SU-DHL-6 (cell line): ENCODE results near the gene PLIN5.

ENCODE experiments used
- H2AFZ ChIP-seq: fragments of 200-600 bp; sonication (generic); 2 replicates; pipeline ENCODE4 v1.6.1; 2014; ENCODE audit warnings: low read depth, mild to moderate bottlenecking, moderate library complexity, mixed read lengths, antibody characterized with exemption, low read length; ENCODE audit not compliant: severe bottlenecking
- H3F3A ChIP-seq: fragments of 200-600 bp; shearing (Covaris generic); 2 replicates; pipeline ENCODE4 v1.6.0; 2016; ENCODE audit warnings: antibody characterized with exemption, mild to moderate bottlenecking; ENCODE audit not compliant: insufficient read depth
- H3K27ac ChIP-seq: fragments of 200-600 bp; sonication (generic); 2 replicates; pipeline ENCODE4 v1.5.1; 2016; ENCODE audit warnings: low read depth, mild to moderate bottlenecking, low read length, moderate library complexity, mixed read lengths
- H3K27me3 ChIP-seq: fragments of 200-600 bp; sonication (generic), shearing (Covaris generic); 2 replicates; pipeline ENCODE4 v1.6.0; 2014; ENCODE audit warnings: mild to moderate bottlenecking, low read length
- H3K36me3 ChIP-seq: fragments of 200-600 bp; sonication (generic); 2 replicates; pipeline ENCODE4 v1.6.1; 2014; ENCODE audit warnings: mild to moderate bottlenecking, low read length, mixed read lengths
- H3K4me2 ChIP-seq: fragments of 300-600, 200-600 bp; shearing (Covaris generic), sonication (generic); 2 replicates; pipeline ENCODE4 v1.6.0; 2014; ENCODE audit warnings: low read length, low read depth, mild to moderate bottlenecking; ENCODE audit not compliant: poor library complexity, severe bottlenecking
- H3K4me3 ChIP-seq: fragments of 200-600 bp; sonication (generic); 2 replicates; pipeline ENCODE4 v1.5.1; 2014; ENCODE audit warnings: antibody characterized with exemption, low read length, mild to moderate bottlenecking, mixed read lengths; ENCODE audit not compliant: insufficient read depth, poor library complexity, severe bottlenecking
- H3K79me2 ChIP-seq: fragments of 200-600 bp; sonication (generic); 2 replicates; pipeline ENCODE4 v1.6.1; 2014; ENCODE audit warnings: mild to moderate bottlenecking, low read length, moderate library complexity; ENCODE audit not compliant: insufficient read depth
- H3K9ac ChIP-seq: fragments of 200-600 bp; sonication (generic); 2 replicates; pipeline ENCODE4 v1.7.0; 2014; ENCODE audit warnings: mild to moderate bottlenecking, low read length
- H3K9me2 ChIP-seq: fragments of 200-600 bp; sonication (generic); replicated peaks from 2 replicates; pipeline ENCODE4 v1.6.1; 2014; ENCODE audit warnings: low read length; ENCODE audit not compliant: insufficient read depth
- H3K9me3 ChIP-seq: fragments of 200-600 bp; sonication (generic); 2 replicates; pipeline ENCODE4 v1.6.1; 2014; ENCODE audit warnings: low read length, mixed read lengths; ENCODE audit not compliant: insufficient read depth
- H4K20me1 ChIP-seq: fragments of 200-600 bp; sonication (generic); 2 replicates; pipeline ENCODE4 v1.6.1; 2014; ENCODE audit warnings: low read depth, mild to moderate bottlenecking, antibody characterized with exemption, low read length, moderate library complexity, mixed read lengths
- EZH2phosphoT487 ChIP-seq: fragments of 200-600 bp; sonication (generic), shearing (Covaris generic); conservative IDR thresholded peaks from 2 replicates; pipeline ENCODE4 v1.6.1; 2018; ENCODE audit warnings: mild to moderate bottlenecking, antibody characterized with exemption, low read length, moderate library complexity, mixed read lengths
- TF ChIP-seq, protein P1 (sequence below): fragments of 200-600 bp; sonication (generic); IDR thresholded peaks from one replicate; pipeline ENCODE4 v1.5.1; 2017; ENCODE audit warnings: antibody characterized with exemption, mild to moderate bottlenecking, low read length, moderate library complexity; ENCODE audit not compliant: insufficient read depth, poor library complexity, severe bottlenecking

The PLIN5 gene

DNA sequence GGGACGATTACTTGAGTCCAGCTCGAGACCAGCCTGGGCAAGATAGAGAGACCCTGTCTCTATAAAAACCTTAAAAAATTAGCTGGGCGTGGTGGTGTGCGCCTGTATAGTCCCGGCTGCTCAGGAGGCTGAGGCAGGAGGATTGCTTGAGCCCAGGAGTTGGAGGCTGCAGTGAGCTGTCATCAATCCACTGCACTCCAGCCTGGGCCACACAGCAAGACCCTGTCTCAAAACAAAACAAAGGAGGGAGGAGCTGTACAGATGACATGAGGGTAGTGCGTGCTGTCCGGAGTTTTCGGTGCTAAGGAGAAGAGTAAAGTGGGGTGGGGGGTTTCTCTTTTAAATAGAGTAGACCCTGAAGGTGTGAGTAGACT, 40.3 kb downstream of the PLIN5 start:
- no peaks in the 10 kb centered on the region for H3K36me3 ChIP-seq

DNA sequence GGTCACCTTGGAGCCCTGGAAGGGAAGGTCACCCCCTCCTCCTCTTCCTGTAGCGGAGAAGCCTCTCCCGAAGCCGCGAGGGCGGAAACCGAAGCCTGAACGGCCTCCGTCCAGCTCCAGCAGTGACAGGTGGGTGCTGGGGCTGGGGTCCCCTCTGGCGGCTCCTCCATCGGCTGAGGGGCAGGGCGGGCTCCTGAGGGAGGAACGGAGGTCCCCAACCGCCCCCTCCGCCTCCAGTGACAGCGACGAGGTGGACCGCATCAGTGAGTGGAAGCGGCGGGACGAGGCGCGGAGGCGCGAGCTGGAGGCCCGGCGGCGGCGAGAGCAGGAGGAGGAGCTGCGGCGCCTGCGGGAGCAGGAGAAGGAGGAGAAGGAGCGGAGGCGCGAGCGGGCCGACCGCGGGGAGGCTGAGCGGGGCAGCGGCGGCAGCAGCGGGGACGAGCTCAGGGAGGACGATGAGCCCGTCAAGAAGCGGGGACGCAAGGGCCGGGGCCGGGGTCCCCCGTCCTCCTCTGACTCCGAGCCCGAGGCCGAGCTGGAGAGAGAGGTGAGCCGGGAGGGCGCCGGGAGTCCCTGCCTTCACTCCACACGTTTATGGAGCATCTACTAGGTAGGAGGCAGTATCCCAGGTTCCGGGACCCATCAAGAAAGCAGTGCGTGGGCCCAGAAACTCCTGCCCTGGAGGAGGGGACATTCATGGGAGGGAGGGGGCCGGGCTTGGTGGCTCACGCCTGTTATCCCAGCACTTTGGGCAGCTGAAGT, 40.9 kb downstream of the PLIN5 start:
- Histone ChIP-seq H4K20me1 (no peaks in the 10 kb centered on the region), H2AFZ (no peak overlapping the region), H3K9me3 (no peaks in the 10 kb centered on the region), H3K79me2 (no peaks in the 10 kb centered on the region), H3K36me3 (no peaks in the 10 kb centered on the region), H3K4me3 (no peak overlapping the region), H3K9ac (no peak overlapping the region), H3K4me2 (no peak overlapping the region), H3K27ac (no peak overlapping the region), H3K27me3 (no peaks in the 10 kb centered on the region), H3K9me2 (no peaks in the 10 kb centered on the region), H3F3A (no peaks in the 10 kb centered on the region)
- TF ChIP-seq EZH2phosphoT487, result no peak

More for the DNA sequence above, 40.3 kb downstream of the PLIN5 start:
- no peak overlapping the region for H2AFZ ChIP-seq
- H3K79me2 ChIP-seq, result no peaks in the 10 kb centered on the region
- H4K20me1 ChIP-seq, result no peaks in the 10 kb centered on the region
- no peak overlapping the region for H3K27ac ChIP-seq
- H3F3A ChIP-seq, result no peaks in the 10 kb centered on the region
- H3K4me2 ChIP-seq, result no peak overlapping the region
- H3K9me3 ChIP-seq, result no peaks in the 10 kb centered on the region
- H3K27me3 ChIP-seq, result no peaks in the 10 kb centered on the region
- H3K4me3 ChIP-seq, result no peak overlapping the region
- no peak for TF ChIP-seq EZH2phosphoT487
- TF ChIP-seq, protein P1, sequence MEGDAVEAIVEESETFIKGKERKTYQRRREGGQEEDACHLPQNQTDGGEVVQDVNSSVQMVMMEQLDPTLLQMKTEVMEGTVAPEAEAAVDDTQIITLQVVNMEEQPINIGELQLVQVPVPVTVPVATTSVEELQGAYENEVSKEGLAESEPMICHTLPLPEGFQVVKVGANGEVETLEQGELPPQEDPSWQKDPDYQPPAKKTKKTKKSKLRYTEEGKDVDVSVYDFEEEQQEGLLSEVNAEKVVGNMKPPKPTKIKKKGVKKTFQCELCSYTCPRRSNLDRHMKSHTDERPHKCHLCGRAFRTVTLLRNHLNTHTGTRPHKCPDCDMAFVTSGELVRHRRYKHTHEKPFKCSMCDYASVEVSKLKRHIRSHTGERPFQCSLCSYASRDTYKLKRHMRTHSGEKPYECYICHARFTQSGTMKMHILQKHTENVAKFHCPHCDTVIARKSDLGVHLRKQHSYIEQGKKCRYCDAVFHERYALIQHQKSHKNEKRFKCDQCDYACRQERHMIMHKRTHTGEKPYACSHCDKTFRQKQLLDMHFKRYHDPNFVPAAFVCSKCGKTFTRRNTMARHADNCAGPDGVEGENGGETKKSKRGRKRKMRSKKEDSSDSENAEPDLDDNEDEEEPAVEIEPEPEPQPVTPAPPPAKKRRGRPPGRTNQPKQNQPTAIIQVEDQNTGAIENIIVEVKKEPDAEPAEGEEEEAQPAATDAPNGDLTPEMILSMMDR, result no peak
- H3K9me2 ChIP-seq, result no peaks in the 10 kb centered on the region
- H3K9ac ChIP-seq, result no peak overlapping the region

DNA sequence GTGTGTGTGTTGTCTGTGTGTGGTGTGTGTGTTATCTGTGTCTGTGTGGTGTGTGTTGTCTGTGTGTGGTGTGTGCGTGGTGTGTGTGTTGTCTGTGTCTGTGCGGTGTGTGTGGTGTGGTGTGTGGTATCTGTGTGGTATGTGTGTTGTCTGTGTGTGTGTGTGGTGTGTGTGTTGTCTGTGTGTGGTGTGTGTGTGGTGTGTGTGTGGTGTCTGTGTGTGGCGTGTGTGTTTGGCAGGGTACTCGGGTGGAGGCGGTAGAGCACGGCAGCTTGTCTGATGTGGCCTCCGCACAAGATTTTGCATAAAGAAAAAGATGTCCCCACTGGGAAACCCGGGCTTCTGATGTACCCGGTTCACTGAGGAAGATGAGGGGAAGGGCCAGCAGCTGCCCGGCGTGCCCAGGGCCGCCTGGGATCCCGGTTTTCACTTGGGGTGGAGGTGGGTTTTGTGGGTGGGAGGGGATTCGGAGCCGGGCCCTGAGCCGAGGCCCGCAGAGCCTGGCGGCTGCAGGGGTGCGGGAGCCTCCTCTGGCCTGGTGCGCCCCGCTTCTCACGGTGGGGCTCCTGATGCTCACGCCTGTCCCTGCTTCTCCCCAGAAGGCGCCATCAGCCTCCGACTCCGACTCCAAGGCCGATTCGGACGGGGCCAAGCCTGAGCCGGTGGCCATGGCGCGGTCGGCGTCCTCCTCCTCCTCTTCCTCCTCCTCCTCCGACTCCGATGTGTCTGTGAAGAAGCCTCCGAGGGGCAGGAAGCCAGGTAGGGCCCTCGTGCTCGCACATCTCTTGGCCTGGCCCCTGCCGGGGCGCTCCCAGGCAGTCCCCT, 41.7 kb downstream of the PLIN5 start:
- Histone ChIP-seq H3K27ac (no peak overlapping the region), H3K9ac (no peak overlapping the region), H3K36me3 (no peaks in the 10 kb centered on the region), H3K27me3 (no peaks in the 10 kb centered on the region), H2AFZ (no peak overlapping the region), H3F3A (no peaks in the 10 kb centered on the region), H3K9me3 (no peaks in the 10 kb centered on the region), H3K4me2 (no peak overlapping the region), H4K20me1 (no peaks in the 10 kb centered on the region), H3K4me3 (no peak overlapping the region), H3K9me2 (no peaks in the 10 kb centered on the region), H3K79me2 (no peaks in the 10 kb centered on the region)
- TF ChIP-seq, protein P1, result no peak
- TF ChIP-seq EZH2phosphoT487, result no peak
